A549 (cell line): ENCODE results near the gene PCDH8. TPM values are rescaled to one million over a fixed set of nuclear protein-coding genes. Genes with fewer than 3 reads are reported as not detected.
A peak's percentile ranks its signal among the peaks of the same experiment; 100 is the strongest.

ENCODE experiments used
- ATAC-seq, 2 experiments: fragments of 200-7000 bp in 1 of 2; fragments of >200 bp in 1 of 2; cut with Nextera tagmentation in 1 of 2; cut with Tn5 transposase in 1 of 2; 3 replicates each; pipeline versions ENCODE4 v1.8.0 to v1.9.1; 2018 to 2020; ENCODE audit warnings: mild to moderate bottlenecking in 1 of 2, moderate library complexity in 1 of 2
- CTCF ChIA-PET: fragments of 300-600 bp; sonication (Branson Sonifier 250); formaldehyde crosslinking; extraction: SDS; loops from one replicate; lab custom pipeline; 2021; ENCODE audit warnings: antibody characterized with exemption, inconsistent platforms; lab: Yijun Ruan, JAX
- POLR2A ChIA-PET: fragments of 350-600 bp; formaldehyde crosslinking; extraction: SDS; loops from one replicate; lab custom pipeline; 2021; ENCODE audit warnings: antibody characterized with exemption, inconsistent platforms; lab: Yijun Ruan, JAX
- DNase-seq, 2 experiments: peaks; one replicate each; pipeline versions ENCODE4 v3.0.0 to v3.0.0-alpha.2; 2011 to 2016; ENCODE audit warnings: low read depth in 1 of 2, low spot score in 1 of 2
- FAIRE-seq: peaks from 2 replicates; lab custom pipeline; 2011; peaks lifted over from hg19 to GRCh38; lab: Jason Lieb, UNC
- H3K27ac ChIP-seq, 2 experiments: fragments of >200 bp; sonication (Bioruptor Twin); formaldehyde crosslinking; 3 replicates each; pipeline ENCODE4 v1.5.1; 2016 to 2017
- H3K4me1 ChIP-seq: fragments of >200 bp; sonication (Bioruptor Twin); formaldehyde crosslinking; 3 replicates; pipeline ENCODE4 v1.6.1; 2016
- H3K4me2 ChIP-seq: fragments of >200 bp; sonication (Bioruptor Twin); formaldehyde crosslinking; 3 replicates; pipeline ENCODE4 v1.6.1; 2016
- H3K4me3 ChIP-seq: fragments of >200 bp; sonication (Bioruptor Twin); formaldehyde crosslinking; 3 replicates; pipeline ENCODE4 v1.5.1; 2016
- H3K9me3 ChIP-seq: fragments of >200 bp; sonication (Bioruptor Twin); formaldehyde crosslinking; 3 replicates; pipeline ENCODE4 v1.6.1; 2016
- CBX2 ChIP-seq: fragments of 200-600 bp; sonication (generic); IDR thresholded peaks from 2 replicates; pipeline ENCODE4 v1.6.1; 2016; ENCODE audit warnings: low read depth, mild to moderate bottlenecking, borderline replicate concordance
- CBX8 ChIP-seq: fragments of 200-600 bp; sonication (generic); IDR thresholded peaks from 2 replicates; pipeline ENCODE4 v1.6.1; 2016
- CHD2 ChIP-seq: fragments of 150-350 bp; IDR thresholded peaks from 2 replicates; pipeline ENCODE4 v1.6.1; 2014; ENCODE audit warnings: low read length; ENCODE audit not compliant: partially characterized antibody
- CHD4 ChIP-seq: fragments of 200-600 bp; sonication (generic); IDR thresholded peaks from 2 replicates; pipeline ENCODE4 v1.6.1; 2016; ENCODE audit warnings: antibody characterized with exemption, mild to moderate bottlenecking, borderline replicate concordance
- EHMT2 ChIP-seq: fragments of 200-600 bp; sonication (generic); IDR thresholded peaks from 2 replicates; pipeline ENCODE4 v1.6.1; 2016; ENCODE audit warnings: antibody characterized with exemption, low read depth, mild to moderate bottlenecking, moderate library complexity
- FOSB ChIP-seq: fragments of 250-450 bp; sonication (Bioruptor Pico); IDR thresholded peaks from 2 replicates; pipeline ENCODE4 v1.5.0; 2020; ENCODE audit warnings: mild to moderate bottlenecking, moderate library complexity
- FOSL2 ChIP-seq, 2 experiments: fragments of 450-650 bp in 1 of 2; fragments of >200 bp in 1 of 2; sonication (Bioruptor Twin) in 1 of 2; formaldehyde crosslinking; IDR thresholded peaks; 2 replicates each; pipeline versions ENCODE4 v1.5.0 to v1.6.1; 2016 to 2020; ENCODE audit warnings: mild to moderate bottlenecking in 1 of 2, moderate library complexity in 1 of 2
- FOXS1 ChIP-seq: fragments of 250-450 bp; sonication (Bioruptor Pico); IDR thresholded peaks from 2 replicates; pipeline ENCODE4 v1.5.0; 2020; ENCODE audit warnings: mild to moderate bottlenecking, moderate library complexity
- GATA3 ChIP-seq: IDR thresholded peaks from 2 replicates; pipeline ENCODE4 v1.6.1; 2012; ENCODE audit warnings: borderline replicate concordance
- HEYL ChIP-seq: fragments of 250-450 bp; sonication (Bioruptor Pico); IDR thresholded peaks from 2 replicates; pipeline ENCODE4 v1.8.0; 2021; ENCODE audit warnings: mild to moderate bottlenecking, moderate library complexity
- HOXA7 ChIP-seq: fragments of 250-450 bp; sonication (Bioruptor Pico); IDR thresholded peaks from 2 replicates; pipeline ENCODE4 v1.5.0; 2020; ENCODE audit warnings: mild to moderate bottlenecking, moderate library complexity
- HOXB13 ChIP-seq: fragments of 250-450 bp; sonication (Bioruptor Pico); IDR thresholded peaks from 2 replicates; pipeline ENCODE4 v1.5.0; 2020; ENCODE audit warnings: low read depth, mild to moderate bottlenecking, moderate library complexity
- HOXB5 ChIP-seq: fragments of 250-450 bp; sonication (Bioruptor Pico); IDR thresholded peaks from 2 replicates; pipeline ENCODE4 v1.5.0; 2020; ENCODE audit warnings: mild to moderate bottlenecking, moderate library complexity
- KDM1A ChIP-seq: fragments of 200-600 bp; sonication (generic); IDR thresholded peaks from 2 replicates; pipeline ENCODE4 v1.6.1; 2016; ENCODE audit warnings: low read depth, mild to moderate bottlenecking
- KDM5A ChIP-seq: fragments of 200-600 bp; sonication (generic); IDR thresholded peaks from 2 replicates; pipeline ENCODE4 v1.6.1; 2016; ENCODE audit warnings: antibody characterized with exemption, mild to moderate bottlenecking
- MAFK ChIP-seq: fragments of 450-650 bp; IDR thresholded peaks from 2 replicates; pipeline ENCODE4 v1.6.1; 2014; ENCODE audit not compliant: partially characterized antibody
- MAZ ChIP-seq: fragments of 150-350 bp; IDR thresholded peaks from 2 replicates; pipeline ENCODE4 v1.6.1; 2014; ENCODE audit warnings: antibody characterized with exemption, low read depth, low read length, borderline replicate concordance
- MYC ChIP-seq: IDR thresholded peaks from 2 replicates; pipeline ENCODE4 v1.6.1; 2012; ENCODE audit warnings: mild to moderate bottlenecking, inconsistent platforms, low read length, improper control_type of control experiment, borderline replicate concordance
- POLR2AphosphoS2 ChIP-seq: conservative IDR thresholded peaks from 2 replicates; pipeline ENCODE4 v1.6.1; 2012; ENCODE audit warnings: low read length, improper control_type of control experiment, inconsistent platforms
- RAD21 ChIP-seq, 2 experiments: fragments of >200 bp in 1 of 2; sonication (Bioruptor Twin) in 1 of 2; formaldehyde crosslinking in 1 of 2; IDR thresholded peaks in 1 of 2; conservative IDR thresholded peaks in 1 of 2; 2 replicates in 1 of 2; 3 replicates in 1 of 2; pipeline ENCODE4 v1.6.1; 2012 to 2018; ENCODE audit warnings: inconsistent platforms in 1 of 2
- RCOR1 ChIP-seq: fragments of 150-350 bp; IDR thresholded peaks from 2 replicates; pipeline ENCODE4 v1.6.1; 2014; ENCODE audit warnings: antibody characterized with exemption, low read length, low read depth
- RFX5 ChIP-seq: fragments of 450-650 bp; IDR thresholded peaks from 2 replicates; pipeline ENCODE4 v1.7.1; 2014; ENCODE audit warnings: antibody characterized with exemption, mild to moderate bottlenecking, moderate library complexity
- SMC3 ChIP-seq: fragments of >200 bp; sonication (Bioruptor Twin); formaldehyde crosslinking; IDR thresholded peaks from 3 replicates; pipeline ENCODE4 v1.6.1; 2018; ENCODE audit warnings: inconsistent platforms
- ZC3H11A ChIP-seq: fragments of 450-650 bp; IDR thresholded peaks from 2 replicates; pipeline ENCODE4 v1.6.1; 2014; ENCODE audit warnings: antibody characterized with exemption, mild to moderate bottlenecking
- ZSCAN20 ChIP-seq: fragments of 250-450 bp; sonication (Bioruptor Pico); IDR thresholded peaks from 2 replicates; pipeline ENCODE4 v1.8.0; 2022; ENCODE audit warnings: mild to moderate bottlenecking, moderate library complexity
- WGBS: methylation state at CpG from one replicate; pipeline ENCODE4 v1.1.6; 2017; ENCODE audit errors: missing lambda C conversion rate; 5-methylcytosine and 5-hydroxymethylcytosine counted together
- polyA plus RNA-seq, 4 experiments: library from polyadenylated mRNA; depleted of rRNA in 3 of 4; stranded (reverse); fragments of >200 nt; fragmentation: RNase III in 1 of 4; extraction: RNeasy Plus Mini Kit Qiagen cat#74134 plus additional on column Dnase treatment in 1 of 4; gene quantifications; 2 replicates in 3 of 4; 3 replicates in 1 of 4; pipeline ENCODE4 v1.2.3, GENCODE V29; 2011 to 2017
- TF ChIP-seq, protein P1 (sequence below): IDR thresholded peaks from 2 replicates; pipeline ENCODE4 v1.6.1; 2012
- TF ChIP-seq, protein P2 (sequence below): fragments of 150-350 bp; IDR thresholded peaks from 2 replicates; pipeline ENCODE4 v1.6.1; 2014; ENCODE audit warnings: low read depth, mild to moderate bottlenecking, low read length
- TF ChIP-seq, protein P3 (sequence below): fragments of >200 bp; sonication (Bioruptor Twin); formaldehyde crosslinking; IDR thresholded peaks from 3 replicates; pipeline ENCODE4 v1.5.1; 2016

Gene PCDH8
- polyA plus RNA-seq, 2 of the 4 experiments (the other 2 are of a cell fraction): not detected

DNA sequence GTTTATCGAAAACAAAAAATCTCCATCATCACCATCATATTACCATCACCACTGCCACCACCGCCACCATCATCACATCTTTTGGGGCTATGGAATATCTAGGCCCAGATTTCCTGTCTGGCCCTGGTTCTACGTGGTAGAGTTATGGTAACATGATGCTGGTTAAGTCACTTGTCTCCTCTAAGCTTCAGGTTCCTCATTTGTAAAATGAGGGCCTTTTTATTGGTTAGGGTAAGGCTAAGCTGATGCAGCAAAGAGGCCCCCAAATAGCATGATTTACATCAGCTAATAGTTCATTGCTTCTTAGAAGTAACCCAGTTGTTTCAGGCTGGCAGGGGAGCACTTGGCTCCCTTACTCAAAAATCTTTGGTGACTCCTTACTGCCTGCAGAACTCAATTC is 37.9 kb downstream of the PCDH8 start:
- Histone ChIP-seq H3K27ac (no peak overlapping the region), H3K4me1 (no peaks in the 10 kb centered on the region), H3K9me3 (no peaks in the 10 kb centered on the region), H3K4me3 (no peak overlapping the region), H3K4me2 (no peak overlapping the region)
- DNase-seq (no peak), FAIRE-seq (no peak), ATAC-seq (no peak)
- CTCF ChIA-PET: no interaction called here
- TF ChIP-seq KDM1A (no peak), RFX5 (no peak), CBX2 (no peak), HOXB5 (no peak), POLR2AphosphoS2 (no peak)
- TF ChIP-seq, protein P1, sequence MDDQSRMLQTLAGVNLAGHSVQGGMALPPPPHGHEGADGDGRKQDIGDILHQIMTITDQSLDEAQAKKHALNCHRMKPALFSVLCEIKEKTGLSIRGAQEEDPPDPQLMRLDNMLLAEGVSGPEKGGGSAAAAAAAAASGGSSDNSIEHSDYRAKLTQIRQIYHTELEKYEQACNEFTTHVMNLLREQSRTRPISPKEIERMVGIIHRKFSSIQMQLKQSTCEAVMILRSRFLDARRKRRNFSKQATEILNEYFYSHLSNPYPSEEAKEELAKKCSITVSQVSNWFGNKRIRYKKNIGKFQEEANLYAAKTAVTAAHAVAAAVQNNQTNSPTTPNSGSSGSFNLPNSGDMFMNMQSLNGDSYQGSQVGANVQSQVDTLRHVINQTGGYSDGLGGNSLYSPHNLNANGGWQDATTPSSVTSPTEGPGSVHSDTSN: no peak
- TF ChIP-seq, protein P2, sequence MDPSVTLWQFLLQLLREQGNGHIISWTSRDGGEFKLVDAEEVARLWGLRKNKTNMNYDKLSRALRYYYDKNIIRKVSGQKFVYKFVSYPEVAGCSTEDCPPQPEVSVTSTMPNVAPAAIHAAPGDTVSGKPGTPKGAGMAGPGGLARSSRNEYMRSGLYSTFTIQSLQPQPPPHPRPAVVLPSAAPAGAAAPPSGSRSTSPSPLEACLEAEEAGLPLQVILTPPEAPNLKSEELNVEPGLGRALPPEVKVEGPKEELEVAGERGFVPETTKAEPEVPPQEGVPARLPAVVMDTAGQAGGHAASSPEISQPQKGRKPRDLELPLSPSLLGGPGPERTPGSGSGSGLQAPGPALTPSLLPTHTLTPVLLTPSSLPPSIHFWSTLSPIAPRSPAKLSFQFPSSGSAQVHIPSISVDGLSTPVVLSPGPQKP: no peak
- POLR2A ChIA-PET: no interaction called here
- WGBS: 44% methylated on average over 3 of the region's 3 CpGs

DNA sequence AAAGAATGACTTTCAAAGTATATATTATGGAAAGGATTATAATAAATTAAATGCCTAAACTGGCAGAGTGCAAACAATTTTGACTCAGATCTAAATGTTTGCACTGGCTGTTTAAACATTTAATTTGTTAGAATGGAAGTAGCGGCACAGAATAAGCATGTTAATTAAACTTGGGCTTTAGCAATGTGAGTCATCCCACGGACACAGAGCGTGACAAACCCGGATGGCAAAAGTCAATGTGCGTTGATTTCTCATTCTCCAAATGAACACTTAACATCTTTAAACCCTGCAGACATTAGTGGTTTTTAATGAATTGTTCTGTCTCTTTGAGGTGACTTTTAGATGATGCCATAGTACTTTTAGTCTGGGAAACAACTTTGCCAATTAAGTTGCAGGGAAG is 38.4 kb downstream of the PCDH8 start:
- 41% methylated on average over 5 of the region's 5 CpGs for WGBS
- H3K9me3 ChIP-seq: no peaks in the 10 kb centered on the region
- DNase-seq (no peak), ATAC-seq (no peak), FAIRE-seq (no peak)
- POLR2A ChIA-PET: interaction anchor here (1.2 kb wide), 1 partner anchor 157 kb away, joined by 7 read pairs; the partner anchor contains the start of gene SUGT1
- H3K4me3 ChIP-seq: no peak overlapping the region
- no peak overlapping the region for H3K27ac ChIP-seq
- H3K4me2 ChIP-seq: no peak overlapping the region
- no peaks in the 10 kb centered on the region for H3K4me1 ChIP-seq
- TF ChIP-seq MAZ: no peak
- TF ChIP-seq MYC: no peak
- no peak for TF ChIP-seq HEYL
- TF ChIP-seq, protein P2: no peak
- no peak for TF ChIP-seq ZSCAN20 (CRISPR knock-in tag)
- no peak for TF ChIP-seq CHD2
- TF ChIP-seq SMC3: no peak
- TF ChIP-seq MAFK: no peak
- TF ChIP-seq ZC3H11A: no peak
- no peak for TF ChIP-seq EHMT2
- no peak for TF ChIP-seq FOSL2 (IDR thresholded peaks at IDR 0.05)
- no peak for TF ChIP-seq FOSL2 (CRISPR knock-in tag; IDR thresholded peaks at IDR 0.05)
- TF ChIP-seq POLR2AphosphoS2: no peak
- no peak for TF ChIP-seq CHD4
- TF ChIP-seq KDM5A: no peak
- TF ChIP-seq HOXA7: no peak
- no peak for TF ChIP-seq RCOR1
- CTCF ChIA-PET: interaction anchor here (0.6 to 2.5 kb wide), 20 partner anchors 10 to 683 kb away, joined by 3 to 20 read pairs (median 4); partner anchors contain the start of gene SUGT1

DNA sequence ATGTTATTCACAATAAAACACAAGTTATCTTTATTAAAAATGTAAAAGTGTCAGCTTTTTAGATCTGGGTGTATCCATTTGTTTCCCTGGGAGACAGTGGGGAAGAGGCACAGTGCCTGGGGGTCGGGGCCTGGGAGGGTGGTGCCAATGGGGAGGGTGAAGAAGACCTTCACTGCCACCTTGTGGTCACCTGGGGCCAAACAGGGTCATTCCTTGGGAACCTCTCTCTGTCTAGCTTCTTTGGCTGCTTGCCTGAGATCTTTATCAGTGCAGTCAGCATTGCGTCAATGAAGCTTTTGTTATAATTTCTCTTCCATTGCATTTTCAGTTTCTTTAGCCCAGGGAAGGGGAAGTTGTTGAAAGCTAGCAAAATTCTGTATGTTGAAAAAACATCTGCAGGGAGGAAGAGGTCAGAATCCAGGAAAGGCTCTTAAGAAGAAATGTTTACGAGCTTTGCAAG is 39.1 kb downstream of the PCDH8 start:
- Histone ChIP-seq H3K4me3 (no peak overlapping the region), H3K4me2 (peak overlapping the region; percentile 44; the same call in 2 of the 3 replicates), H3K27ac (no peak overlapping the region), H3K9me3 (no peaks in the 10 kb centered on the region), H3K4me1 (no peaks in the 10 kb centered on the region)
- ATAC-seq (peak; percentile 83 to 92), DNase-seq (peak; percentile 68 to 73), FAIRE-seq (no peak)
- 20% methylated on average over 3 of the region's 3 CpGs for WGBS
- POLR2A ChIA-PET: interaction anchor here (1.2 kb wide), 1 partner anchor 157 kb away, joined by 7 read pairs; the partner anchor contains the start of gene SUGT1
- peak; percentile 68 to 72 for TF ChIP-seq RAD21 (conservative IDR thresholded peaks at IDR 0.05 in 1 of 2, IDR thresholded peaks at IDR 0.05 in 1 of 2)
- TF ChIP-seq SMC3: peak; percentile 44; the same call in 1 of the 3 replicates
- TF ChIP-seq CBX8: no peak
- no peak for TF ChIP-seq FOSB (CRISPR knock-in tag)
- no peak for TF ChIP-seq RCOR1
- no peak for TF ChIP-seq FOXS1 (CRISPR knock-in tag)
- TF ChIP-seq, protein P3, sequence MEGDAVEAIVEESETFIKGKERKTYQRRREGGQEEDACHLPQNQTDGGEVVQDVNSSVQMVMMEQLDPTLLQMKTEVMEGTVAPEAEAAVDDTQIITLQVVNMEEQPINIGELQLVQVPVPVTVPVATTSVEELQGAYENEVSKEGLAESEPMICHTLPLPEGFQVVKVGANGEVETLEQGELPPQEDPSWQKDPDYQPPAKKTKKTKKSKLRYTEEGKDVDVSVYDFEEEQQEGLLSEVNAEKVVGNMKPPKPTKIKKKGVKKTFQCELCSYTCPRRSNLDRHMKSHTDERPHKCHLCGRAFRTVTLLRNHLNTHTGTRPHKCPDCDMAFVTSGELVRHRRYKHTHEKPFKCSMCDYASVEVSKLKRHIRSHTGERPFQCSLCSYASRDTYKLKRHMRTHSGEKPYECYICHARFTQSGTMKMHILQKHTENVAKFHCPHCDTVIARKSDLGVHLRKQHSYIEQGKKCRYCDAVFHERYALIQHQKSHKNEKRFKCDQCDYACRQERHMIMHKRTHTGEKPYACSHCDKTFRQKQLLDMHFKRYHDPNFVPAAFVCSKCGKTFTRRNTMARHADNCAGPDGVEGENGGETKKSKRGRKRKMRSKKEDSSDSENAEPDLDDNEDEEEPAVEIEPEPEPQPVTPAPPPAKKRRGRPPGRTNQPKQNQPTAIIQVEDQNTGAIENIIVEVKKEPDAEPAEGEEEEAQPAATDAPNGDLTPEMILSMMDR: peak; percentile 55
- peak; percentile 93 for TF ChIP-seq GATA3
- no peak for TF ChIP-seq HOXB13 (CRISPR knock-in tag)
- CTCF ChIA-PET: interaction anchor here (0.5 to 2.5 kb wide), 23 partner anchors 9 to 682 kb away, joined by 3 to 20 read pairs (median 4); partner anchors contain the start of gene SUGT1
